Cerebellar cortex (tissue), 1 donor: ENCODE data around the gene MSLN.
"Not testable (repeated sequence)": the region's sequence is repeated elsewhere in the genome, so short reads cannot be mapped to it uniquely, and the experiment has no call there.

ENCODE experiments used
- DNase-seq: peaks from one replicate; pipeline ENCODE4 v3.0.0-alpha.2; 2015; ENCODE audit warnings: low spot score

The MSLN gene

DNA sequence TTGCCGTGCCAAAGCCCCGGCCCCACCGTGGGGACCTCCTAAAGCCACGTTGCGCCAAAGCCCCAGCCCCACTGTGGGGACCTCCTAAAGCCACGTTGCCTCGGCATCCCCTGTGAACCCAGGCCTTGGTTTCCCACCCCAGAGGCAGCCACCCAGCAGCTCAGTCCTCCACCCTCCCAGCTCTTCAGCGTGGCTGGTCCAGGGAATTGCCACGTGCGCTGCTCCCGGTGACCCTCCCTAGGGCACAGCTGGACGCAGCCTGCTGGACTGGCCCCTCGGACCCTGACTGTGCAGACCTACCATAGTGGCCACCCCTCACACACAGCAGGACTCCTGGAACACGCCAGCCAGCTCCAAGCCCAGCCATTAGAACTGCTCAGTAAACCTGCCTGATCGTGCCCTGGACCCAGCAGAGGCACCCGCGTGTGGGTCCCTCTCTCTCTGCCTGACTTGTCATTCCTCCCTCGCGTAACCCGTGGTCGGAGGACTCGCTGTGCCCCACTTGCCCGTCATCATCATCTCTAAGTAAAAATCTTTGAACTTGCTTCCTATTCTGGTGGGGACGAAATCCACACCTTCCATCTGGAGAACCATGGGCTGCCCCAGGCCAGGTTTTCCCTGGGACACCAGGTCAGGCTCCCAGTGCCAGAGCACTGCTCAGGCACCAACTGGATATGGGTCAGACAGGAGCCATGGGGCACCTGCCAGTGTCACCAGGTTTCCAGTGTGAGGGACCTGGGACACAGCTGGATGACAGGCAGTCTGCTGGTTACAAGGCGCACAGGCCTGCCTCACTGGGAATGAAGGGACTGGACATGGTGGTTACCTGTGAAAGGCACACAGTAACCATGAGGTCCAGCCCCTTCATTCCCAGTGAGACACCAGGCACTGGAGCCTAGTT lies 25.3 kb upstream of the MSLN start:
- no peak for DNase-seq

GRCh38 chr16:735982-736453 lies 24.5 kb upstream of the MSLN start:
- DNase-seq, result no peak

DNA sequence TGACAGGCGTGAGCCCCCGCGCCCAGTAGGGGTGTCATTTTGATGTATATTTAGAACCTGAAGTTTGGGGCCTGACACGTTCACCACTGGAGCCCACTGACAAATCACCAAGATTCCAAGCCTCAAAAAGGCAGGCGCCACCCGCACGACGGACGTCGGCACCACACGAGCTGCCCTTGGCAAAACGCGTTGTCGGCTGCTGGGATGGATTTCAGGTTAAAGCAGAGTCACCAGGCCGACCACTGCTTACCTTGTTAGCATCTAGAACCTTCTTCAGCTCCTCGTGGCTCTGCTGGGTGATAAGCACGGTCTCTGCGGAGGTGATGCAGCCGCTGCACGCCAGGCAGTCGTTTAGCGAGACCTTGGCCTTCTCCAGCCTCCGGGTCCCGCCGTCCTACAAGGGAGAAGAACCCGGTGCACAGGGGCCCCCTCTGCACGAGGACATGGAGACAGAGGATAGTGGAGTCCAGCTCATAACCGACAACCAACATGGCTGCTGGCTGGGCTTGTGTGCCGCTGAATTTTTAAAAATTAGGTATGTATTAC lies 23.5 kb upstream of the MSLN start:
- no peak for DNase-seq

DNA sequence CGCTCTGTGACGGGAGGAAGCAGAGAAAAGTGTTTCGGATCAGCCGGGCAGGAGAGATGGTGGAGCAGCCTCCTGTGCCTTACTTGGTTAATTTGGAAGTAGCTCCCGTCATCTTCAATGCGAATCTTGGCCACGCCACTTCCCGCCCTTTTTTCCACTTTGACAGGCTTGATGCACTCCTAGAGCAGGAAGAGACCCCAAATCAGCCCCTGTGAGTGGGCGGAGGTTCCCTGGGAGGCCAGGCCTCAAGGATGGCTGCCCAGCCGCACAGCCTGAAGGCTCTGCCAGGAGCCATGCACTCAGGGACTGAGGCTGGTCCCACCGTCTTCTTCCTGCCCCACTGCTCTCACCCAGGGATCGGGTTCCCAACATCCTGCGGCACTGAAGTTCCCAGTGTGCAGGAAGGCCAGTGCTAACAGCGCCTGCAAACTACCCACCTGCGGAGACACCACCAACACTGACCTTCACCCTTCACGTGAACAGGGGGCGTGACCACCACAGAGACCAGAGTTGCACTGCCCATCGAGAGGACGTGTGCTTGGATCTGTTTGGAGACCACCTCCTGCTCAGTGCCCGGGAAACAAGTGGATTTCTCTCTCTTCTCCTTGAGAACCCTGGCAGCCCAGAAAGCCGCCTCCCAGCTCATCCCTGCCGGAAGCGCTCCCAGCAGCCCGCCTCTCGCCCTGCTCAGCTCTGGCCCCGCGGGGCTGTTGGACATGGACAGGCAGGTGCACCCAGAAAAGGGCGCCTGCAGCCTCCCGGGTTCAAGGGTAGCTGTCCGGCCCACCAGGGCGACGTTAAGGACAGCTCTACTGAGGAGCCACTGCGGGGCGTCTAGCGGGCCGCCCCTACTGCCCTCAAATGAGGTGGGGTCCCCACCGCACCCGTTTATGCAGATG lies 20.7 kb upstream of the MSLN start:
- no peak for DNase-seq

DNA sequence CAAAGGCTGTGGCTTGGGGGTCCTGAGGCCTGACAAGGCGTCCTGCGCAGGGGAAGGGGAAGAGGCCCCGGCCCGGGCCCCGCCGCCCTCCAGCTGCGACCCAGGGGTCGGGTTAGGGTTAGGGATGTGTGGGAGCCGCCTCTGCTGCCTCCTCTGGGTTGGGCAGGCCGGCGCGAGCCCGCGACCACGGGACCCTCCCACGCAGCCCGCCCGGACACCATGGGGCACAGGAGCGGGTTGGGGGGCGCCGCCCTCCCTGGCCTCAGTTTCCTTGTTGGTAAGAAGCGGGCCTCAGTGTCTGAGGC lies 20.1 kb upstream of the MSLN start:
- no peak for DNase-seq

GRCh38 chr16:740764-741505 lies 19.6 kb upstream of the MSLN start, which contains the start of gene CIAO3:
Gene CIAO3, minus strand, starts transcription at chr16:740997. Its CDS starts 12 bp downstream, at chr16:740985.
- DNase-seq, result peak; percentile 82

DNA sequence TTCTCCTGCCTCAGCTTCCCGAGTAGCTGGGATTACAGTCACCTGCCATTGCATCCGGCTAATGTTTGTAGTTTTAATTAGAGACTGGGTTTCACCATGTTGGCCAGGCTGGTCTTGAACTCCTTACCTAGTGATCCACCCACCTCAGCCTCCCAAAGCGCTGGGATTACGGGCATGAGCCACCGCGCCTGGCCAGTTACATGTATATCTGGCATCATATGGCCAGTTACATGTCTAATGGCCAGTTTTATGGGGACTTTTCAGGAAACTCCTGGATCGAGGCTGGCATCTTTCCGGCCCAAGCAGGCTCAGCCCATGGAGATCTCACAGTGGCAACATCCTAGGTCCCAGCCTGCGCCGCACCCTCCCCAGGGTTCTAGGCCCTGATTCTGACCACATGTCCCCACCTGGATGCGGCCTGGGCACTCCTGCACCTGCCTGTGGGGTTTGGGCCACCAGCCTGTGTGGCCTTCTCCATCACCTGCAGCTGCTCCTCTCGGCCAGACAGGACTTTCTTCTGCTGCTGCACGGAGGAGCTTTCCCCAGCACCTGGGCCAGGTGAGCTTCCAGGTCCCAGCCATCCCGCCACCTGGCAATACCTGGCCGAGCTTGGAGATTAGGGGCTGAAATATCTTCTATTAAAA lies 18.4 kb upstream of the MSLN start:
- no peak for DNase-seq

- DNase-seq, result not testable (repeated sequence)
Measured at GRCh38 chr16:742894-743293, 17.6 kb upstream of the MSLN start.

DNA sequence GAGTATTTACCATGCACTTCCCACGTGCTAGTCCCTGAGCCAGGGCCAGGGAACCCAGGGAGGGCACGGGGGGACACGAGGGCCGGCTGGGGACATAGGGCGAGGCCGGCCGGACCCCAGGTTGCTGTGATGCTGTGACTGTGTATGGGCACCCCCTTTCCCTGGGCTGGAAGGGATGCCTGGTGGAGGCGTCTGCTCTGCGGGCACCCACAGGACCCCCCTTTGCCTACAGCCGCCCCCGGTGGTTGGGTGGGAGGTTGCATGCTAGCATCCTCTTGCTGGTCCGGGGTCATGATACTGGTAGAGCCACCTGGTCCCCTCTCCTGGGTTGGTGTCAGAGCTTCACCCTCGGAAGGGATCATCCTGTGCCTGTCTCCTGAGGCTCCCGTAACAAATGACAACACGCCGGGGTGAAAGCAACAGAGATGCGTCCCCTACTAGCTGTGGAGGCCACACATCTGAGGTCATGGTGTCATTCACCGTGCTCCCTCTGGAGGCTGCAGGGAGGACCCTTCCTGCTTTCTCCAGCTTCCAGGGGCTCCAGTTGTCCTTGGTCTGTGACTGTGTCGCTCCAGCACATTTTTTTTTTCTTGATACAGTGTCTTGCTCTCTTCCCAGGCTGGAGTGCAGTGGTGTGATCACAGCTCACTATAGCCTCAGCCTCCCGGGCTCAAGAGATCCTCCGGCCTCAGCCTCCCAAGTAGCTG lies 16.6 kb upstream of the MSLN start:
- no peak for DNase-seq

GRCh38 chr16:745739-746138 lies 14.8 kb upstream of the MSLN start:
- DNase-seq, result no peak

- DNase-seq, result no peak
Measured at GRCh38 chr16:746637-747036, 13.9 kb upstream of the MSLN start.

- DNase-seq, result no peak
Measured at GRCh38 chr16:747978-748746, 12.4 kb upstream of the MSLN start.

DNA sequence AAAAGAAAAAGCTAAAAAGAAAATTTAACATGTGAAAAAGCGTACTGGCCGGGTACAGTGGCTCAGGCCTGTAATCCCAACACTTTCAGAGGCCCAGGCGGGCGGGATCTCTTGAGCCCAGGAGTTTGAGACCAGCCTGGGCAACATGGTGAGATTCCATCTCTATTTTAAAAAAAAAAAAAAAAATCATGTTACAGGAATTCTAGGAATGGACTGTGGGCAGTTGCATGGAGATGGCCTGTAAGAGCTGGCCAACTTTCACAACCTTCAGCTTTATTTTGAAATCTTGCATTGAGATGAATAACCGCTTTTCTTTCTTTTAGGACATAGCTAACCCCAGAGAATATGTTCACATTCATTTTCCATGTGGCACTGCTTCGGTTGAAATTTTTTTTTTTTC lies 11.5 kb upstream of the MSLN start:
- DNase-seq, result no peak

GRCh38 chr16:750485-750884 lies 10.0 kb upstream of the MSLN start:
- no peak for DNase-seq

DNA sequence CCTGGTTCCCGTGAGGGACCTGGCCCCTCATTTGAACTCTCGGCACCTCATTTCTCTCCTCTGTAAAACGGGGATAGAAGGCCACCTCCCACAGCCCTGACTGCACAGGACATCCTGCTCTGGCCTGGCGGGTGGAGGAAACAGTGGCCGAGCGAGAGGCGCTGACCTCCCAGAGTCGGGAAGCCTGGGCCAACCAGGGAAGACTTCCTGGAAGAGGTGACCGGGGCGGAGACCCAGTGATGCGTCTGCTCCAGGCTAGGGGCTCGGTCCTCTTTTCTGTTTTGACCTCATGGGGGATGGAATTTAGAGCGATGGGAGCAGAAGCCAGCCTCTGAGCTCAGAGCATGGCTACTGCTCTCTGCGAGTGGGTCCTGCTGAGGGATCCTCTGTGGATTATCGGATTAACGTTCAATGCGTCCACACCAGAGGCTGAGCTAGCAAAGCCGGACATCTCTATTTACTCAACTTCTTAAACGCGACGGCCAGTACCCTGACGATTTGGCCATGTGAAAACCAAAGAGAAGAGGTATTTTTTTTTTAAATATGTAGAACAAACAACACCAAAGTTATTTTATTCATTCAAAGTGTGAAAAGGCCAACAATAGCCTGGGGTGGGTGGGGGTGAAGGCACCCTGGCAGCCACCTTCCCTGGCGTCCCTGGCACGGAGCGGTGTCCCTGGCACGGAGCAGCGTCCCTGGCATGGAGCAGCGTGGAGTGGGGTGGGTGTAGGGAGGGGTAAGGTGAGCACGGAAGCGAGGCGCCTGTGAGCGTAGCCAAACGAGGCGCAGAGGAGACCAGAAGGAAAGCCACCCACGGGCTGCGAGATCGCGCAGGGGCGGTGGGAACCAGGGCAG lies 9.2 kb upstream of the MSLN start:
- peak; percentile 58 for DNase-seq

- DNase-seq, result no peak
Measured at GRCh38 chr16:752007-752312, 8.6 kb upstream of the MSLN start.

GRCh38 chr16:754121-754607 lies 6.4 kb upstream of the MSLN start:
- not testable (repeated sequence) for DNase-seq

DNA sequence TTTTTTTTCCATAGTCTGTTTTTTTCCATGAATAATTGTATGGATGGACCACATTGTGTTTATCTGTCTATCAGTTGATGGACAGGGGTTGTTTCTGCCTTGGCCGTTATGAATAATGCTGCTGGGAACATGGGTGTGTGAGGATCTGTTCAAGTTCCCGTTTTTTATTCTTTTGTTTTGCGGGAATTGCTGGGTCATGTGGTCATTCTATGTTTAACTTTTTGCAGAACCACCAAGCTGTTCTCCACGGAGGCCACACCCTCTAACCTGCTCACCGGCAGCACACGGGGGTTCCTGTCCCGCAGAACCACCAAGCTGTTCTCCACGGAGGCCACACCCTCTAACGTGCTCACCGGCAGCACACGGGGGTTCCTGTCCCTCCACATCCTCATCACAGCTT lies 5.9 kb upstream of the MSLN start:
- no peak for DNase-seq

DNA sequence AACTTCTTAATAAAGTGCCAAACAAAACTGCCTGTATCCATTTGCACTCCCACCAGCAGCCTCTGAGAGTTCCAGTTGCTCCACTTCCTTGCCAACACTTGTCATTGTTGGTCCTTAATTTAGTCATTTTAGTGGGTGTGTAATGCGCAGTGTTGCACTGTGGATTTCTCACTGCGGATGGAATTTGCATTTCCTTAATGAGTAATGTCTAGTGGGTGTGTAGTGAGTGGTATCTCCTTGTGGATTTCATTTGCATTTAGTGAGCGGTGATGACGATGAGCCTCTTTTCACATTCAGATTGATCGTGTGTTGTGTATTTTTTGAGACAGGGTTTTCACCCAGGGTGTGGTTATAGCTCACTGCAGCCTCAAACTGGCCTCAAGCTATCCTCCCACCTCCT lies 4.1 kb upstream of the MSLN start:
- DNase-seq, result no peak
